ENCODE results near the gene CPAMD8. TPM values are rescaled to one million over a fixed set of nuclear protein-coding genes. Genes with fewer than 3 reads are reported as not detected.

CPAMD8 gene
- total and polyA plus RNA-seq, 2 donors (not counting 1 experiment from before 2014, with no cell fraction given): 1.1 to 2.7 TPM

- Mint-ChIP-seq H3K4me3 (no peak overlapping the region), H3K9me3 (ENCODE audit: insufficient read depth) (no peaks in the 10 kb centered on the region), H3K4me1 (no peaks in the 10 kb centered on the region), H3K27me3 (no peaks in the 10 kb centered on the region), H3K27ac (no peak overlapping the region)
- Histone ChIP-seq H3K4me2 (replicated peaks; ENCODE audit: low read depth, low read length, poor library complexity, severe bottlenecking) (no peak overlapping the region), H3K36me3 (replicated peaks in 1 of 2; ENCODE audit: control extremely low read depth in 1 of 2, control insufficient read depth in 1 of 2, extremely low read depth in 1 of 2, insufficient read depth in 2 of 2, low read length in 1 of 2) (peaks cover 0 to 15% of the 10 kb centered on the region in 2 experiments), H3K9me3 (ENCODE audit: control extremely low read depth in 1 of 3, control insufficient read depth in 2 of 3, insufficient read depth in 1 of 3, low read length in 2 of 3) (no peaks in the 10 kb centered on the region), H3K27me3 (replicated peaks in 1 of 4; ENCODE audit: control extremely low read depth in 1 of 4, control insufficient read depth in 3 of 4, insufficient read depth in 4 of 4, low read length in 3 of 4) (peaks cover 0 to 4% (median 2%) of the 10 kb centered on the region in 4 experiments), H4K20me1 (ENCODE audit: control insufficient read depth, insufficient read depth, low read length, poor library complexity, severe bottlenecking) (no peaks in the 10 kb centered on the region), H3K79me2 (ENCODE audit: control insufficient read depth, insufficient read depth, low read length) (no peaks in the 10 kb centered on the region), H3K27ac (ENCODE audit: low read length in 2 of 2) (no peak overlapping the region), H2AFZ (ENCODE audit: insufficient read depth, low read depth, low read length, poor library complexity, severe bottlenecking) (no peak overlapping the region), H3K4me1 (ENCODE audit: control insufficient read depth in 2 of 2, insufficient read depth in 2 of 2, low read length in 2 of 2) (no peaks in the 10 kb centered on the region), H3K4me3 (ENCODE audit: control extremely low read depth in 1 of 5, extremely low read depth in 1 of 5, insufficient read depth in 1 of 5, low read depth in 2 of 5, low read length in 4 of 5) (no peak overlapping the region), H3K9ac (ENCODE audit: low read length) (no peak overlapping the region)
- intact Hi-C loops (cut with micrococcal nuclease): no loop called here
- WGBS (ENCODE audit: insufficient coverage): 100% methylated on average over 5 of the region's 5 CpGs
- ChIA-PET POLR2A (no interaction called here), CTCF (no interaction called here)
- ATAC-seq (ENCODE audit: low read depth) (no peak), DNase-seq (no peak)
- TF ChIP-seq EZH2 (IDR thresholded peaks at IDR 0.05; ENCODE audit: borderline replicate concordance, insufficient read depth, low read depth, low read length, poor library complexity, severe bottlenecking) (no peak), CTCF (IDR thresholded peaks at IDR 0.05) (no peak)
Observed at GRCh38 chr19:17045907-17046502, 19.4 kb upstream of the CPAMD8 start.

- POLR2A ChIA-PET: no interaction called here
- Histone ChIP-seq H4K20me1 (ENCODE audit: control insufficient read depth, insufficient read depth, low read length, poor library complexity, severe bottlenecking) (no peaks in the 10 kb centered on the region), H2AFZ (ENCODE audit: insufficient read depth, low read depth, low read length, poor library complexity, severe bottlenecking) (no peak overlapping the region), H3K79me2 (ENCODE audit: control insufficient read depth, insufficient read depth, low read length) (no peaks in the 10 kb centered on the region), H3K27ac (ENCODE audit: low read length in 2 of 2) (no peak overlapping the region), H3K27me3 (replicated peaks in 1 of 4; ENCODE audit: control extremely low read depth in 1 of 4, control insufficient read depth in 3 of 4, insufficient read depth in 4 of 4, low read length in 3 of 4) (peaks cover 0 to 4% (median 2%) of the 10 kb centered on the region in 4 experiments), H3K4me3 (ENCODE audit: control extremely low read depth in 1 of 5, extremely low read depth in 1 of 5, insufficient read depth in 1 of 5, low read depth in 2 of 5, low read length in 4 of 5) (no peak overlapping the region), H3K9ac (ENCODE audit: low read length) (no peak overlapping the region), H3K4me1 (ENCODE audit: control insufficient read depth in 2 of 2, insufficient read depth in 2 of 2, low read length in 2 of 2) (no peaks in the 10 kb centered on the region), H3K9me3 (ENCODE audit: control extremely low read depth in 1 of 3, control insufficient read depth in 2 of 3, insufficient read depth in 1 of 3, low read length in 2 of 3) (no peaks in the 10 kb centered on the region), H3K36me3 (replicated peaks in 1 of 2; ENCODE audit: control extremely low read depth in 1 of 2, control insufficient read depth in 1 of 2, extremely low read depth in 1 of 2, insufficient read depth in 2 of 2, low read length in 1 of 2) (peaks cover 0 to 1% of the 10 kb centered on the region in 2 experiments), H3K4me2 (replicated peaks; ENCODE audit: low read depth, low read length, poor library complexity, severe bottlenecking) (no peak overlapping the region)
- CTCF ChIA-PET: interaction anchor here (0.6 kb wide), 1 partner anchor 271 kb away, joined by 3 read pairs; no protein-coding TSS in a partner anchor
- peaks cover 5% of the 10 kb centered on the region for H3K27me3 Mint-ChIP-seq
- TF ChIP-seq EZH2 (IDR thresholded peaks at IDR 0.05; ENCODE audit: borderline replicate concordance, insufficient read depth, low read depth, low read length, poor library complexity, severe bottlenecking) (no peak), CTCF (IDR thresholded peaks at IDR 0.05) (no peak)
- no peaks in the 10 kb centered on the region for H3K9me3 Mint-ChIP-seq (ENCODE audit: insufficient read depth)
- no peak overlapping the region for H3K27ac Mint-ChIP-seq
- no peaks in the 10 kb centered on the region for H3K4me1 Mint-ChIP-seq
- DNase-seq (no peak), ATAC-seq (ENCODE audit: low read depth) (no peak)
- intact Hi-C loops (cut with micrococcal nuclease): no loop called here
- 78% methylated on average over 7 of the region's 7 CpGs for WGBS (ENCODE audit: insufficient coverage)
- H3K4me3 Mint-ChIP-seq: no peak overlapping the region
Observed at GRCh38 chr19:17043744-17044143, 17.1 kb upstream of the CPAMD8 start.
